ENCODE results near the gene FOXP1. TPM values are rescaled to one million over a fixed set of nuclear protein-coding genes. Genes with fewer than 3 reads are reported as not detected.

Gene FOXP1
- total and polyA plus RNA-seq, 2 donors (not counting 1 experiment from before 2014, with no cell fraction given): 91.1 to 508 TPM

DNA sequence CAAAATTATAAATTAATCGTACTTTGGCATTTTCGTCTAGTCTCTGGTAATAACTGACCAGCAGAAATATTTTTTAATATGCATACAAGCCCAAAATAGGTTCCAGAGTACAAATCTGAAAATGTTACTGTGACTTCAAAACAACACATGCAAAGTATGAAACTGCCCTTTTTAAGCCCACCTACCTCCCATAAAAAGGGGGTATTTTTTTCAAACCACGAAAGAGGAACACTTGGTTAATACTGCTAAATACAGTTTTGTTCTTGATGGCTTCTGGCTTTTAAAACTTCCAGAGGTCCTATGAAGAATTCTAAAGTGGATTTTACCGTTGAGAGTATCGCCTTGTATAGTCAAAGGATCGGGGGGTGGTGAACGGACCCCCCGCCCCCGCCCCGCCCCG lies 610.7 kb downstream of the FOXP1 start:
- POLR2A ChIA-PET: no interaction called here
- DNase-seq: no peak

DNA sequence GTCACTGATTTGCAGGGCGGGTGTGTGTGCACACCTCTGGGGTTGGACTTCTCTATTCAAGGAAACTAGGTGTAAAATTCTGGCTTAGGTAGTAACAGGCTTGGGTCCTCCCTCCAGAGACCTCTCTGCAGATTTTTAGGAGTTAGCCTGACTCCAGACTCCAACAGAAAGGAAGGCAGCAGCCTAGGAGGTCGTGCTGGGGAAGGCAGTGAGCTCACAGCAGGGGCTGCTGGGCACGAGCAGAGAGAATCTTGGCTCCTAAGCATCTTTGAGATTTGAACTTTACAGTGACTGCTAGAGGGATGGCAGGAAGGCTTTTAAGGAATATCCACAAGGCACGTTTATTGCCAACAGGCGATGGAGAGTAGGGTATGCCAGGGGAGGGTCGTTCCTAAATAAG lies 612.6 kb downstream of the FOXP1 start:
- H3K27me3 Mint-ChIP-seq: no peaks in the 10 kb centered on the region
- 94% methylated on average over 4 of the region's 6 CpGs for WGBS (ENCODE audit: insufficient coverage)
- ChIA-PET CTCF (no interaction called here), POLR2A (no interaction called here)
- Histone ChIP-seq H3K9ac (ENCODE audit: low read length) (no peak overlapping the region), H2AFZ (ENCODE audit: insufficient read depth, low read depth, low read length, poor library complexity, severe bottlenecking) (no peak overlapping the region), H3K9me3 (ENCODE audit: control extremely low read depth in 1 of 3, control insufficient read depth in 2 of 3, insufficient read depth in 1 of 3, low read length in 2 of 3) (no peaks in the 10 kb centered on the region), H4K20me1 (ENCODE audit: control insufficient read depth, insufficient read depth, low read length, poor library complexity, severe bottlenecking) (peaks cover 40% of the 10 kb centered on the region), H3K27me3 (replicated peaks in 1 of 4; ENCODE audit: control extremely low read depth in 1 of 4, control insufficient read depth in 3 of 4, insufficient read depth in 4 of 4, low read length in 3 of 4) (no peaks in the 10 kb centered on the region), H3K4me1 (ENCODE audit: control insufficient read depth in 2 of 2, insufficient read depth in 2 of 2, low read length in 2 of 2) (no peaks in the 10 kb centered on the region), H3K79me2 (ENCODE audit: control insufficient read depth, insufficient read depth, low read length) (no peaks in the 10 kb centered on the region), H3K4me2 (replicated peaks; ENCODE audit: low read depth, low read length, poor library complexity, severe bottlenecking) (no peak overlapping the region), H3K4me3 (ENCODE audit: control extremely low read depth in 1 of 5, extremely low read depth in 1 of 5, insufficient read depth in 1 of 5, low read depth in 2 of 5, low read length in 4 of 5) (no peak overlapping the region), H3K36me3 (replicated peaks in 1 of 2; ENCODE audit: control extremely low read depth in 1 of 2, control insufficient read depth in 1 of 2, extremely low read depth in 1 of 2, insufficient read depth in 2 of 2, low read length in 1 of 2) (peaks cover 6 to 91% of the 10 kb centered on the region in 2 experiments), H3K27ac (ENCODE audit: low read length in 2 of 2) (no peak overlapping the region)
- peak overlapping the region; percentile 27 for H3K27ac Mint-ChIP-seq
- H3K9me3 Mint-ChIP-seq (ENCODE audit: insufficient read depth): no peaks in the 10 kb centered on the region
- TF ChIP-seq CTCF (IDR thresholded peaks at IDR 0.05) (no peak), EZH2 (IDR thresholded peaks at IDR 0.05; ENCODE audit: borderline replicate concordance, insufficient read depth, low read depth, low read length, poor library complexity, severe bottlenecking) (no peak)
- no peak overlapping the region for H3K4me3 Mint-ChIP-seq
- intact Hi-C loops (cut with micrococcal nuclease): no loop called here
- peaks cover 8% of the 10 kb centered on the region for H3K4me1 Mint-ChIP-seq
- DNase-seq (no peak), ATAC-seq (ENCODE audit: low read depth) (no peak)

More for the DNA sequence above, 610.7 kb downstream of the FOXP1 start:
- Mint-ChIP-seq H3K27me3 (no peaks in the 10 kb centered on the region), H3K9me3 (ENCODE audit: insufficient read depth) (no peaks in the 10 kb centered on the region), H3K4me1 (peaks cover 8% of the 10 kb centered on the region), H3K4me3 (no peak overlapping the region), H3K27ac (no peak overlapping the region)
- 74% methylated on average over 8 of the region's 11 CpGs for WGBS (ENCODE audit: insufficient coverage)
- H3K4me3 ChIP-seq (ENCODE audit: control extremely low read depth in 1 of 5, extremely low read depth in 1 of 5, insufficient read depth in 1 of 5, low read depth in 2 of 5, low read length in 4 of 5): no peak overlapping the region
- no peaks in the 10 kb centered on the region for H3K4me1 ChIP-seq (ENCODE audit: control insufficient read depth in 2 of 2, insufficient read depth in 2 of 2, low read length in 2 of 2)
- H3K9ac ChIP-seq (ENCODE audit: low read length): no peak overlapping the region
- H3K9me3 ChIP-seq (ENCODE audit: control extremely low read depth in 1 of 3, control insufficient read depth in 2 of 3, insufficient read depth in 1 of 3, low read length in 2 of 3): no peaks in the 10 kb centered on the region
- intact Hi-C loops (cut with micrococcal nuclease): no loop called here
- CTCF ChIA-PET: interaction anchor here (0.6 kb wide), 1 partner anchor 443 kb away, joined by 3 read pairs; no protein-coding TSS in a partner anchor
- peaks cover 48% of the 10 kb centered on the region for H4K20me1 ChIP-seq (ENCODE audit: control insufficient read depth, insufficient read depth, low read length, poor library complexity, severe bottlenecking)
- peaks cover 19 to 91% of the 10 kb centered on the region in 2 experiments for H3K36me3 ChIP-seq (replicated peaks in 1 of 2; ENCODE audit: control extremely low read depth in 1 of 2, control insufficient read depth in 1 of 2, extremely low read depth in 1 of 2, insufficient read depth in 2 of 2, low read length in 1 of 2)
- ATAC-seq (ENCODE audit: low read depth): no peak
- H3K79me2 ChIP-seq (ENCODE audit: control insufficient read depth, insufficient read depth, low read length): peaks cover 3% of the 10 kb centered on the region
- TF ChIP-seq CTCF (IDR thresholded peaks at IDR 0.05): no peak
- TF ChIP-seq EZH2 (IDR thresholded peaks at IDR 0.05; ENCODE audit: borderline replicate concordance, insufficient read depth, low read depth, low read length, poor library complexity, severe bottlenecking): no peak
- no peak overlapping the region for H2AFZ ChIP-seq (ENCODE audit: insufficient read depth, low read depth, low read length, poor library complexity, severe bottlenecking)
- H3K4me2 ChIP-seq (replicated peaks; ENCODE audit: low read depth, low read length, poor library complexity, severe bottlenecking): no peak overlapping the region
- no peak overlapping the region for H3K27ac ChIP-seq (ENCODE audit: low read length in 2 of 2)
- no peaks in the 10 kb centered on the region for H3K27me3 ChIP-seq (replicated peaks in 1 of 4; ENCODE audit: control extremely low read depth in 1 of 4, control insufficient read depth in 3 of 4, insufficient read depth in 4 of 4, low read length in 3 of 4)

Measured in B cell (primary cell).